ENCODE results near the gene PIM1.

Gene PIM1

DNA sequence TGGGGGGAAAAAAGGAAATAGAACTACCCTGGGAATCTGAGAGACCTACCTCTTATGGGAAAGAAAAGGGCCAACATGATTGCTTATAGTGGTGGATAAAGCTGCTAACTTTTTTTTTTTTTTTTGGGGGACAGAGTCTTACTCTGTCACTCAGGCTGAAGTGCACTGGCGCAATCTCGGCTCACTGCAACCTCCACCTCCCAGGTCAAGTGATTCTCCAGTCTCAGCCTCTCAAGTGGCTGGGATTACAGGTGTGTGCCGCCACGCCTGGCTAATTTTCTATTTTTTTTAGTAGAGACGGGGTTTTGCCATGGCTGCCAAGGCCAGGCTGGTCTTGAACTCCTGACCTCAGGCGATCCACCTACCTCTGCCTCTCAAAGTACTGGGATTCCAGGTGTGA is 48.1 kb downstream of the PIM1 start:
- no peak for TF ChIP-seq ZFX (IDR thresholded peaks at IDR 0.05; ENCODE audit: borderline replicate concordance)
- TF ChIP-seq, protein P1, sequence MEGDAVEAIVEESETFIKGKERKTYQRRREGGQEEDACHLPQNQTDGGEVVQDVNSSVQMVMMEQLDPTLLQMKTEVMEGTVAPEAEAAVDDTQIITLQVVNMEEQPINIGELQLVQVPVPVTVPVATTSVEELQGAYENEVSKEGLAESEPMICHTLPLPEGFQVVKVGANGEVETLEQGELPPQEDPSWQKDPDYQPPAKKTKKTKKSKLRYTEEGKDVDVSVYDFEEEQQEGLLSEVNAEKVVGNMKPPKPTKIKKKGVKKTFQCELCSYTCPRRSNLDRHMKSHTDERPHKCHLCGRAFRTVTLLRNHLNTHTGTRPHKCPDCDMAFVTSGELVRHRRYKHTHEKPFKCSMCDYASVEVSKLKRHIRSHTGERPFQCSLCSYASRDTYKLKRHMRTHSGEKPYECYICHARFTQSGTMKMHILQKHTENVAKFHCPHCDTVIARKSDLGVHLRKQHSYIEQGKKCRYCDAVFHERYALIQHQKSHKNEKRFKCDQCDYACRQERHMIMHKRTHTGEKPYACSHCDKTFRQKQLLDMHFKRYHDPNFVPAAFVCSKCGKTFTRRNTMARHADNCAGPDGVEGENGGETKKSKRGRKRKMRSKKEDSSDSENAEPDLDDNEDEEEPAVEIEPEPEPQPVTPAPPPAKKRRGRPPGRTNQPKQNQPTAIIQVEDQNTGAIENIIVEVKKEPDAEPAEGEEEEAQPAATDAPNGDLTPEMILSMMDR (IDR thresholded peaks at IDR 0.05), result no peak
- H3K27ac ChIP-seq, result no peak overlapping the region

DNA sequence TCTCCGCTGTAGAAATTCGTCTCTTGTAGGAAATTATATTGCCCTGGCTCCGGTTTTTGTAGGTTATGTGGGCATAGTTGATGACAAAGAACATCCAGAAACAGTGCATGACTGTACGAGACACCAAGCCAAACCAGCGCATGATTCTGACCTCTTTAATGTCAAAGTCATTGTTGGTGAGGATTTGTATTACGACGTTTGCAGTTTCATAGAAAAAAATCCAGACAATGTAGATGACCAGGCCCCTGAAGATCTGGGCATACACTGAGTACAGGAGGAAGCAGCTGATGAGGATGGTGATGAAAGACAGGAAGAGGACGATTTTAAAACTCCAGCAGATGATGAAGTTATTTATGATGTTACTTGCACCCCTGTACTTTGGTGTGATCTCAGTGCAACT is 48.6 kb downstream of the PIM1 start:
- TF ChIP-seq, protein P1 (IDR thresholded peaks at IDR 0.05), result no peak
- TF ChIP-seq ZFX (IDR thresholded peaks at IDR 0.05; ENCODE audit: borderline replicate concordance), result no peak
- no peak overlapping the region for H3K27ac ChIP-seq

DNA sequence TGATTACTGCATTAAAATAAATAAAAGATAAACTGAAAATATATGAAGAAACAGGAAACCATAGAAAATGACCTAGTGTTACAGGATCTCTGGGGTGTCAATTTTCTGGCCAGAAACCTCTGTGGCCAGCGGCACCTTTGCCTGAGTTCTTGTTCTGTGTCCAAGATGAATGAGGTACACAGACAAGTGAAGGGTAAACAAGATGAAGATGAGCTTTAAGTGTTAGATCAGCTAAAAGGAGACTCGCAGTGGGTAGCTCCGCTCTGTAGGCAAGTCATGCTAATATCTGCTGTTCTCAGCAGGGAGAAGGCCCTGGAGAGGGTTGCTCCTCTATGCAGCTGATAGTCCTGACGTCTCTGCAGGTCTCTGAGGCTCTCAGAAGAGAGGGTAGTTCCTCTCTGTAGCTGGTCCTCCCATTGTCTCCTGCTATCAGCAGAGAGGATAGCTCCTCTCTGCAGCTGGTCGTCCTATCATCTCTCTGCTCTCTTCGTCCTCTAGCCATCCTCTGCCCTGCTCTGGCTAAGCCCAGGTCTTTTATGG is 51.7 kb downstream of the PIM1 start:
- H3K27ac ChIP-seq, result peak overlapping the region; percentile 78
- no peak for TF ChIP-seq ZFX (IDR thresholded peaks at IDR 0.05; ENCODE audit: borderline replicate concordance)
- TF ChIP-seq, protein P1 (IDR thresholded peaks at IDR 0.05), result no peak

DNA sequence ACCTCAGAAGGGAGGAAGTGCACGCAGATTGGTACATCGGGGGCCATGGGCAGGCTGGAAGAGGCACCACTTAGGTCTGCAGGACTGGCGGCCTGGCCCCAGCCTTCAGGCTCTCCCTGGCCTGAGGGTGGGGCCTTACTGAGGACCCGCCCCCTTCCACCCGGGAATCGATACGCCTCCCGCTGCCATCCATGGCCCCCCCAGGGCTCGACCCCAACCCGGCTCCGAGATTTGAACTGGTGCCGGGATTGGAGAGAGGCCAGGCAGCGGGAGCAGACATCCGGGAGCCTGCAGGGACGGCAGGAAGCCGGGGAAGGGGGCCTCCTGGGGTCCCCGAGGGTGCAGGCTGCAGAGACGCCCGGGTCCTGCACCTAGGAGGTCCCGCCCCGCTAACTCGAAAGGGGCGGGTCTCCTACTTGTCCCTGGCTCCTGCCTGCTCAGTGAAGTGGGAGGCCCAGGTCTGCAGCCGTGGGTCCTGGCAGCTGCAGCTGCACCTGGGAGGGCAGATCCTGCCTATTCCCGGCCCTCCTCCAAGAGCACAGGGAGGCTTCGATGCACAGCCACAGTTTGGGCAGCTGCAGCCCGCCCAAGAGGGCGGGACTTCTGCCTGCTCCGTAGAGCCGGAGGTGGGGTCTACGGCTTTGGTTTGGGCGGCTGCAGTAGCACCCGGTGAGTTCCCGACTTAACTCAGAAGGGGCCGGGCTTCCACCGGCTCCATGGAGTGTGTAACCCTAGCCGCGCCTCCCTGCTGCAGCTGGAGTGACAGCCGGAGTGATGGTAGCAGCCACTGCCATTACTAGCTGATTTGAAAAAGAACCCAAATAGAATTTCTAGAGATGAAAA is 52.4 kb downstream of the PIM1 start:
- H3K27ac ChIP-seq, result peak overlapping the region; percentile 78
- TF ChIP-seq, protein P1 (IDR thresholded peaks at IDR 0.05), result no peak
- TF ChIP-seq ZFX (IDR thresholded peaks at IDR 0.05; ENCODE audit: borderline replicate concordance), result no peak

DNA sequence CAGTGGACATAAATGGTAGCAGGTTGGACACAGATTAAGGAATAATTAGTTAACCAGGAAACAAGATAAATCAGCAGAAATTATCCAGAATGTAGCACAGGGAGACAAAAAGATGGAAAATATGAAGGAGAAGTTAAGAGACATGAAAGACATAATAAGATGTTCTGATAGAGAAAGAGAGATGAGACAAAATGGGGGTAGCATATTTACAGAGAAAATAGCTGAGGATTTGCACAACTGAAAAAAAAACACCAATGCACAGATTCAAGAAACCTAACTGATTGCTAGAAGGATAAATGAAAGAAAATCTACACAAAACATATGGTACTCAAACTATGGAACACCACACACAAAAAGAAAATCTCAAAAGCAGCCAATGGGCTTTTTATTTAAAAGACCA is 53.0 kb downstream of the PIM1 start:
- no peak for TF ChIP-seq ZFX (IDR thresholded peaks at IDR 0.05; ENCODE audit: borderline replicate concordance)
- TF ChIP-seq, protein P1 (IDR thresholded peaks at IDR 0.05), result no peak

More for the DNA sequence above, 53.0 kb downstream of the PIM1 start:
- peak overlapping the region; percentile 78 for H3K27ac ChIP-seq

All from 22Rv1 (cell line).